ENCODE measurements around the gene RAVER2. TPM values are rescaled to one million over a fixed set of nuclear protein-coding genes. Genes with fewer than 3 reads are reported as not detected.

The RAVER2 gene
- total and polyA plus RNA-seq, 2 experiments from 2014 or later = 7.8 to 24.6 TPM

DNA sequence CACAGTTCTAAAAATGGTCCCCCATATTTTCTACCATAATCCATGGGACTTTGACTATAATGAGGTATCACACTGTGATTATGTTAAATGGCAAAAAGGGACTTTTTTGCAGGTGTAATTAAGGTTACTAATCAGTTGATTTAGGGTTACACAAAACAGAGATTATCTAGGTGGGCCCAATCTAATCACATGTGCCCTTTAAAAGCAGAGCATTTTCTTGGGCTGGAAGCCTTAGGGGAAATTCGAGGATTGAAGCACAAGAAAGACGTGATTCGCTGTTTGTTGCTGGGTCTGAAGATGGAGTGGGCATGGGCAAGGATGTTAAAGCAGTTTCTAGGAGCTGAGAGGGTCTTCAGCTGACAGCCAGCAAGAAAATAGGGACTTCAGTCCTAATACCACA lies 13.4 kb downstream of the RAVER2 start:
- H3K36me3 Mint-ChIP-seq (ENCODE audit: low read depth) = peaks cover 7% of the 10 kb centered on the region; the same call in 2 of the 3 replicates
- Histone ChIP-seq H2AFZ (no peak overlapping the region), H3K79me2 (replicated peaks; ENCODE audit: insufficient read depth) (peaks cover 67% of the 10 kb centered on the region), H3K36me3 (ENCODE audit: insufficient read depth) (no peaks in the 10 kb centered on the region), H3K27me3 (ENCODE audit: insufficient read depth) (no peaks in the 10 kb centered on the region), H3K4me3 (no peak overlapping the region), H3K27ac (ENCODE audit: low read depth) (no peak overlapping the region), H4K20me1 (replicated peaks; ENCODE audit: insufficient read depth) (peaks cover 27% of the 10 kb centered on the region), H3K4me2 (no peak overlapping the region), H3K9me2 (ENCODE audit: insufficient read depth) (no peaks in the 10 kb centered on the region), H3F3A (replicated peaks; ENCODE audit: low read depth) (no peaks in the 10 kb centered on the region), H3K4me1 (ENCODE audit: insufficient read depth) (peaks cover 14% of the 10 kb centered on the region)
- H3K27me3 Mint-ChIP-seq (ENCODE audit: insufficient read depth, low read depth, poor library complexity) = no peaks in the 10 kb centered on the region
- ATAC-seq (no peak), DNase-seq (ENCODE audit: low spot score) (no peak)
- no peaks in the 10 kb centered on the region for H3K9me3 Mint-ChIP-seq
- peaks cover 16% of the 10 kb centered on the region for H3K4me1 Mint-ChIP-seq
- H3K27ac Mint-ChIP-seq = no peak overlapping the region
- H3K4me3 Mint-ChIP-seq = no peak overlapping the region
- TF ChIP-seq EZH2phosphoT487 (IDR thresholded peaks at IDR 0.05; ENCODE audit: unreplicated experiment) (no peak), ZNF331 (CRISPR knock-in tag; IDR thresholded peaks at IDR 0.05; ENCODE audit: low read depth) (no peak)
- TF ChIP-seq, protein P1, sequence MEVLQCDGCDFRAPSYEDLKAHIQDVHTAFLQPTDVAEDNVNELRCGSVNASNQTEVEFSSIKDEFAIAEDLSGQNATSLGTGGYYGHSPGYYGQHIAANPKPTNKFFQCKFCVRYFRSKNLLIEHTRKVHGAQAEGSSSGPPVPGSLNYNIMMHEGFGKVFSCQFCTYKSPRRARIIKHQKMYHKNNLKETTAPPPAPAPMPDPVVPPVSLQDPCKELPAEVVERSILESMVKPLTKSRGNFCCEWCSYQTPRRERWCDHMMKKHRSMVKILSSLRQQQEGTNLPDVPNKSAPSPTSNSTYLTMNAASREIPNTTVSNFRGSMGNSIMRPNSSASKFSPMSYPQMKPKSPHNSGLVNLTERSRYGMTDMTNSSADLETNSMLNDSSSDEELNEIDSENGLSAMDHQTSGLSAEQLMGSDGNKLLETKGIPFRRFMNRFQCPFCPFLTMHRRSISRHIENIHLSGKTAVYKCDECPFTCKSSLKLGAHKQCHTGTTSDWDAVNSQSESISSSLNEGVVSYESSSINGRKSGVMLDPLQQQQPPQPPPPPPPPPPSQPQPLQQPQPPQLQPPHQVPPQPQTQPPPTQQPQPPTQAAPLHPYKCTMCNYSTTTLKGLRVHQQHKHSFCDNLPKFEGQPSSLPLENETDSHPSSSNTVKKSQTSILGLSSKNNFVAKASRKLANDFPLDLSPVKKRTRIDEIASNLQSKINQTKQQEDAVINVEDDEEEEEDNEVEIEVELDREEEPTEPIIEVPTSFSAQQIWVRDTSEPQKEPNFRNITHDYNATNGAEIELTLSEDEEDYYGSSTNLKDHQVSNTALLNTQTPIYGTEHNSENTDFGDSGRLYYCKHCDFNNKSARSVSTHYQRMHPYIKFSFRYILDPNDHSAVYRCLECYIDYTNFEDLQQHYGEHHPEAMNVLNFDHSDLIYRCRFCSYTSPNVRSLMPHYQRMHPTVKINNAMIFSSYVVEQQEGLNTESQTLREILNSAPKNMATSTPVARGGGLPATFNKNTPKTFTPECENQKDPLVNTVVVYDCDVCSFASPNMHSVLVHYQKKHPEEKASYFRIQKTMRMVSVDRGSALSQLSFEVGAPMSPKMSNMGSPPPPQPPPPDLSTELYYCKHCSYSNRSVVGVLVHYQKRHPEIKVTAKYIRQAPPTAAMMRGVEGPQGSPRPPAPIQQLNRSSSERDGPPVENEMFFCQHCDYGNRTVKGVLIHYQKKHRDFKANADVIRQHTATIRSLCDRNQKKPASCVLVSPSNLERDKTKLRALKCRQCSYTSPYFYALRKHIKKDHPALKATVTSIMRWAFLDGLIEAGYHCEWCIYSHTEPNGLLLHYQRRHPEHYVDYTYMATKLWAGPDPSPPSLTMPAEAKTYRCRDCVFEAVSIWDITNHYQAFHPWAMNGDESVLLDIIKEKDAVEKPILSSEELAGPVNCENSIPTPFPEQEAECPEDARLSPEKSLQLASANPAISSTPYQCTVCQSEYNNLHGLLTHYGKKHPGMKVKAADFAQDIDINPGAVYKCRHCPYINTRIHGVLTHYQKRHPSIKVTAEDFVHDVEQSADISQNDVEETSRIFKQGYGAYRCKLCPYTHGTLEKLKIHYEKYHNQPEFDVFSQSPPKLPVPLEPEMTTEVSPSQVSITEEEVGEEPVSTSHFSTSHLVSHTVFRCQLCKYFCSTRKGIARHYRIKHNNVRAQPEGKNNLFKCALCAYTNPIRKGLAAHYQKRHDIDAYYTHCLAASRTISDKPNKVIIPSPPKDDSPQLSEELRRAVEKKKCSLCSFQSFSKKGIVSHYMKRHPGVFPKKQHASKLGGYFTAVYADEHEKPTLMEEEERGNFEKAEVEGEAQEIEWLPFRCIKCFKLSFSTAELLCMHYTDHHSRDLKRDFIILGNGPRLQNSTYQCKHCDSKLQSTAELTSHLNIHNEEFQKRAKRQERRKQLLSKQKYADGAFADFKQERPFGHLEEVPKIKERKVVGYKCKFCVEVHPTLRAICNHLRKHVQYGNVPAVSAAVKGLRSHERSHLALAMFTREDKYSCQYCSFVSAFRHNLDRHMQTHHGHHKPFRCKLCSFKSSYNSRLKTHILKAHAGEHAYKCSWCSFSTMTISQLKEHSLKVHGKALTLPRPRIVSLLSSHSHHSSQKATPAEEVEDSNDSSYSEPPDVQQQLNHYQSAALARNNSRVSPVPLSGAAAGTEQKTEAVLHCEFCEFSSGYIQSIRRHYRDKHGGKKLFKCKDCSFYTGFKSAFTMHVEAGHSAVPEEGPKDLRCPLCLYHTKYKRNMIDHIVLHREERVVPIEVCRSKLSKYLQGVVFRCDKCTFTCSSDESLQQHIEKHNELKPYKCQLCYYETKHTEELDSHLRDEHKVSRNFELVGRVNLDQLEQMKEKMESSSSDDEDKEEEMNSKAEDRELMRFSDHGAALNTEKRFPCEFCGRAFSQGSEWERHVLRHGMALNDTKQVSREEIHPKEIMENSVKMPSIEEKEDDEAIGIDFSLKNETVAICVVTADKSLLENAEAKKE (CRISPR knock-in tag; IDR thresholded peaks at IDR 0.05) = no peak
- TF ChIP-seq, protein P2, sequence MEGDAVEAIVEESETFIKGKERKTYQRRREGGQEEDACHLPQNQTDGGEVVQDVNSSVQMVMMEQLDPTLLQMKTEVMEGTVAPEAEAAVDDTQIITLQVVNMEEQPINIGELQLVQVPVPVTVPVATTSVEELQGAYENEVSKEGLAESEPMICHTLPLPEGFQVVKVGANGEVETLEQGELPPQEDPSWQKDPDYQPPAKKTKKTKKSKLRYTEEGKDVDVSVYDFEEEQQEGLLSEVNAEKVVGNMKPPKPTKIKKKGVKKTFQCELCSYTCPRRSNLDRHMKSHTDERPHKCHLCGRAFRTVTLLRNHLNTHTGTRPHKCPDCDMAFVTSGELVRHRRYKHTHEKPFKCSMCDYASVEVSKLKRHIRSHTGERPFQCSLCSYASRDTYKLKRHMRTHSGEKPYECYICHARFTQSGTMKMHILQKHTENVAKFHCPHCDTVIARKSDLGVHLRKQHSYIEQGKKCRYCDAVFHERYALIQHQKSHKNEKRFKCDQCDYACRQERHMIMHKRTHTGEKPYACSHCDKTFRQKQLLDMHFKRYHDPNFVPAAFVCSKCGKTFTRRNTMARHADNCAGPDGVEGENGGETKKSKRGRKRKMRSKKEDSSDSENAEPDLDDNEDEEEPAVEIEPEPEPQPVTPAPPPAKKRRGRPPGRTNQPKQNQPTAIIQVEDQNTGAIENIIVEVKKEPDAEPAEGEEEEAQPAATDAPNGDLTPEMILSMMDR (conservative IDR thresholded peaks at IDR 0.05; ENCODE audit: low read depth in 2 of 2) = no peak
- TF ChIP-seq, protein P3, sequence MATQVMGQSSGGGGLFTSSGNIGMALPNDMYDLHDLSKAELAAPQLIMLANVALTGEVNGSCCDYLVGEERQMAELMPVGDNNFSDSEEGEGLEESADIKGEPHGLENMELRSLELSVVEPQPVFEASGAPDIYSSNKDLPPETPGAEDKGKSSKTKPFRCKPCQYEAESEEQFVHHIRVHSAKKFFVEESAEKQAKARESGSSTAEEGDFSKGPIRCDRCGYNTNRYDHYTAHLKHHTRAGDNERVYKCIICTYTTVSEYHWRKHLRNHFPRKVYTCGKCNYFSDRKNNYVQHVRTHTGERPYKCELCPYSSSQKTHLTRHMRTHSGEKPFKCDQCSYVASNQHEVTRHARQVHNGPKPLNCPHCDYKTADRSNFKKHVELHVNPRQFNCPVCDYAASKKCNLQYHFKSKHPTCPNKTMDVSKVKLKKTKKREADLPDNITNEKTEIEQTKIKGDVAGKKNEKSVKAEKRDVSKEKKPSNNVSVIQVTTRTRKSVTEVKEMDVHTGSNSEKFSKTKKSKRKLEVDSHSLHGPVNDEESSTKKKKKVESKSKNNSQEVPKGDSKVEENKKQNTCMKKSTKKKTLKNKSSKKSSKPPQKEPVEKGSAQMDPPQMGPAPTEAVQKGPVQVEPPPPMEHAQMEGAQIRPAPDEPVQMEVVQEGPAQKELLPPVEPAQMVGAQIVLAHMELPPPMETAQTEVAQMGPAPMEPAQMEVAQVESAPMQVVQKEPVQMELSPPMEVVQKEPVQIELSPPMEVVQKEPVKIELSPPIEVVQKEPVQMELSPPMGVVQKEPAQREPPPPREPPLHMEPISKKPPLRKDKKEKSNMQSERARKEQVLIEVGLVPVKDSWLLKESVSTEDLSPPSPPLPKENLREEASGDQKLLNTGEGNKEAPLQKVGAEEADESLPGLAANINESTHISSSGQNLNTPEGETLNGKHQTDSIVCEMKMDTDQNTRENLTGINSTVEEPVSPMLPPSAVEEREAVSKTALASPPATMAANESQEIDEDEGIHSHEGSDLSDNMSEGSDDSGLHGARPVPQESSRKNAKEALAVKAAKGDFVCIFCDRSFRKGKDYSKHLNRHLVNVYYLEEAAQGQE (IDR thresholded peaks at IDR 0.05; ENCODE audit: unreplicated experiment) = no peak

Data from GM23338 (cell line).